ENCODE data around the gene FCHO1.

FCHO1 gene

DNA sequence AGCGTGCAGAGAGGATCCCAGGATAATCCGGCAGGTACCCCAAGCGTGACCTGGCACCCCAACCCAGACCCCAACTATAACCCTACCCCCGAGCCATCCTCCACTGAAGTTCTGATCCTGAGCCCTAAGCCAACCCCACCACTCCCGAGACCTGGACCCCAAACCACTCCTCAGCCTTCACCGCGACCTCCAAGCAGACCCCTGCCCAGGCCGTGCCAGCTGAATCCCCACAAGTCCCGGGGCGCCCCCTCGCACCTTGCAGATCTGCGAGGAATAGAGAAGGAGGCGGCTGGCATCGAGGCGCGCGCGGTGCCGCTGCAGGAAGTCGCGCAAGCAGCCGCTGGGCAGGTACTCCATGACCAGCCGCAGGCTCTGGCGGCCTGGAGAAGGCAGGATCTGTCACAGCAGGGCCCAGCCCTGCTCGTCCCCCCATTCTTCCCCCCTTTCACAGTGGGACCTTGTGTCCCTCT, 80.2 kb downstream of the FCHO1 start:
- H3K4me1 Mint-ChIP-seq, result no peaks in the 10 kb centered on the region
- H3K4me3 Mint-ChIP-seq, result peak overlapping the region; percentile 45 to 88 (median 66)
- H3K27me3 Mint-ChIP-seq (ENCODE audit: low read depth), result peaks cover 31% of the 10 kb centered on the region
- H3K27ac Mint-ChIP-seq, result no peak overlapping the region
- H3K36me3 Mint-ChIP-seq (ENCODE audit: low read depth), result no peaks in the 10 kb centered on the region
- no peaks in the 10 kb centered on the region for H3K9me3 Mint-ChIP-seq
- TF ChIP-seq, protein P1, sequence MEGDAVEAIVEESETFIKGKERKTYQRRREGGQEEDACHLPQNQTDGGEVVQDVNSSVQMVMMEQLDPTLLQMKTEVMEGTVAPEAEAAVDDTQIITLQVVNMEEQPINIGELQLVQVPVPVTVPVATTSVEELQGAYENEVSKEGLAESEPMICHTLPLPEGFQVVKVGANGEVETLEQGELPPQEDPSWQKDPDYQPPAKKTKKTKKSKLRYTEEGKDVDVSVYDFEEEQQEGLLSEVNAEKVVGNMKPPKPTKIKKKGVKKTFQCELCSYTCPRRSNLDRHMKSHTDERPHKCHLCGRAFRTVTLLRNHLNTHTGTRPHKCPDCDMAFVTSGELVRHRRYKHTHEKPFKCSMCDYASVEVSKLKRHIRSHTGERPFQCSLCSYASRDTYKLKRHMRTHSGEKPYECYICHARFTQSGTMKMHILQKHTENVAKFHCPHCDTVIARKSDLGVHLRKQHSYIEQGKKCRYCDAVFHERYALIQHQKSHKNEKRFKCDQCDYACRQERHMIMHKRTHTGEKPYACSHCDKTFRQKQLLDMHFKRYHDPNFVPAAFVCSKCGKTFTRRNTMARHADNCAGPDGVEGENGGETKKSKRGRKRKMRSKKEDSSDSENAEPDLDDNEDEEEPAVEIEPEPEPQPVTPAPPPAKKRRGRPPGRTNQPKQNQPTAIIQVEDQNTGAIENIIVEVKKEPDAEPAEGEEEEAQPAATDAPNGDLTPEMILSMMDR (IDR thresholded peaks at IDR 0.05; ENCODE audit: unreplicated experiment in 3 of 3), result no peak

DNA sequence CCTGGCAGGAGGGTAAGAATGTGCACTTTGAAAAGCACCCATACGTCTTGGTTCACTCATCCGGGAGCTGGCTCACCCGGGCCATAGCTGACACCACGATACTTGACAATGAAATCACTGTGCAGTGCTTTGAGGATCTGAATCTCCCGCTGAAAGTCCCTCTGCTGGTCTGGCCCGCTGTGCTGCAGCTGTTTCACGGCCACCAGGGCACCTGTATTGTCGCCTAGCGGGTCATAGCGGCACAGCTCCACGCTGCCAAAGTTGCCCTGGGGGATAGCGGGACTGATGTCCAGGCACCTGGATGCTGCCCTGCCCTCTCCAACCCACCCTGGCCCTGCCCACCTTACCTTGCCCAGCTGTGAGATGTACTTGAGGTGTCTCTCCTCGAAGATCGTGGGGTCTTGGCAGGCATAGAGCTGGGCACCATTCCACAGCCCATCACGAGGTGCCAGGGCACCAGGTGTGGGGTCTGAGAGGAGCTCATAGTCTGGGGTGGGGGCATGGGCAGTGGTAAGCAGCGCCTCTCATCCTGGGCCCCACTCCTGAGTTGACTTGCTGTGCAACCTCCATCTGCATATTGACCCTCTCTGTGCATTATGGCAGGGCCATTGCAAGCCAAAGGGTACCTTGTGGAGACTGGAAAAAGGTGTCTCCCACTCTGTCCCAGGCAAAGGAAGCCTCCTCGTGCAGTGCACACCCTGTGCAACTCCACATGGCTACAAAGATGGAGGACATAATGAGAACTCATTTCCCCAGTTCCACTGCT, 81.3 kb downstream of the FCHO1 start:
- Mint-ChIP-seq H3K4me1 (no peaks in the 10 kb centered on the region), H3K27me3 (ENCODE audit: low read depth) (peaks cover 36% of the 10 kb centered on the region), H3K4me3 (no peak overlapping the region), H3K9me3 (no peaks in the 10 kb centered on the region), H3K27ac (no peak overlapping the region), H3K36me3 (ENCODE audit: low read depth) (no peaks in the 10 kb centered on the region)
- TF ChIP-seq, protein P1 (IDR thresholded peaks at IDR 0.05; ENCODE audit: unreplicated experiment in 3 of 3), result no peak

DNA sequence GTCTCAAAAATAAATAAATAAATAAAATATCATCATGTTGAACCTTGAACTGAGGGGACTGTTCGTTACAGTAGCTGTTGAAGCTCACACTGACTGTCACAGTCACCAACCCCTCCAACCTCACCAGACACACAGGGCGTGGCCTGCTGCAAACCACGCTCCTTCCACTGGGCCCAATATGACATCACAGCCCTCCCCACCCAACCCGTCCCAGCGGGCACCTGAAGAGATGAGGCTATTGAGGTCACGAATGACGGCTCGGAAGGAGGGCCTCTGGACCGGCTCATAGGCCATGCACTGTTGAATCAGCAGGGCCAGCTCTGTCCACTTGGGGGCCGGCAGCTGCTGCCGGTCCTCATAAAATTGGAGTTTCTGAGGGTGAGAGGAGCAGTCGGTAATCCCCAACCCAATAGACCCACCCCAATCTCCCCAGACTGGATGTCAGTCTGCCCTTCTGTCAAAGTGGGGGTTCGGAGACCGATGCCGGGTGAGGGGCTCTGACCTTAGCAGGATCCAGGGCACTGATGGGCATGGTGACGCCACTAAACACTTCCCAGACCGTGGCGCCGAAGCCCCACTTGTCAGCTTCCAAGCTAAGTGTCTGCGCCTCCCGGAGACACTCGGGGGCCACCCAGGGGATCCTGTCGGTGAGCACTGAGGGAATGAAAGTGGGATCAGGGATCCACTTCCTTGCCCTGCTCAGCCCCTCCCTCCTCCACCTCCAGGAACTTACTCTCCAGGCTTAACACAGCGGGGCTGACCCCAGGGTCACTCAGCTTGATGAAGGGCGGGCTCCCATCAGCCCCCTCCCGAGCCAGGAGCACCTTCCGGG, 83.3 kb downstream of the FCHO1 start:
- TF ChIP-seq, protein P1 (IDR thresholded peaks at IDR 0.05; ENCODE audit: unreplicated experiment in 3 of 3), result peak in 1 of 3 experiments; percentile 5
- Mint-ChIP-seq H3K36me3 (ENCODE audit: low read depth) (no peaks in the 10 kb centered on the region), H3K9me3 (no peaks in the 10 kb centered on the region), H3K4me1 (no peaks in the 10 kb centered on the region), H3K4me3 (no peak overlapping the region), H3K27ac (no peak overlapping the region), H3K27me3 (ENCODE audit: low read depth) (peaks cover 46% of the 10 kb centered on the region)

DNA sequence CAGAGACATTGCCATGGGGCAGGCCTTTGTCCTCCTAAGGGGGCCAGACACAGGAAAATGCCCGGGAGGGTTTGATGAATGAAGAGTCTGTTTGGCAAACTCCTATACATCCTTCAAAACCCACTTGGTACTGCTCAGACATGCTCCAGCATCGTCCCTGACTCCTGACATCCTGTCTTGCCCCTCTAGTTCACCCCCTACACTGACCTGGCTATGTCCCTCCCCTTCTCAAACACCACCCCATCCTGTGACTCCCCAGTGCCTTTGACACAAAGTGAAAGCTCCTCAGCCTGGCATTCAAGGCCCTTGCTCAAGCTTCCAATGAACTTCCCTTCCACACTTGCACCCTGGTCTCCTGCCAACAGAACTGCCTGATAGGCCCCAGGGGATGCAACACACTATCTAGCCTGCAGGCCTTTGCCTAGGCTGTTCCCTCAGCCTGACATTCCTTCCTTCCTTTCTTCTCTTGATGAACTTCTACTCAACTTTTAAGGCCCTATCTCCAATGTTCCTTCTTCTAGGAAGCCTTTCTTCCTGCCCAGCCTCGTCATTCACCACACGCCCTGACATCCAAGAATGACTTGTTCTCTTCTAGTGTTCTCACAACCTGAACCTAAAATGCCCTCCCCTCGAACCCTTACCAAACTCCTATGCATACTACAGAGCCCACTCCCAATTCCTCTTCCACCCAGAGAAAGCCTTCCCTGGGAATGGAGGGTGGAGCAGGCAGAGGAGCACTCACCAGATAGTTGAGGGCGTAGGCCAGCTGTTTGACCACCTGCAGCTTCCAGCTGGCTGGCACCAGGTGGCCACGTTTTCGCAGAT, 84.1 kb downstream of the FCHO1 start:
- Mint-ChIP-seq H3K9me3 (no peaks in the 10 kb centered on the region), H3K27me3 (ENCODE audit: low read depth) (peaks cover 50% of the 10 kb centered on the region), H3K4me3 (no peak overlapping the region), H3K27ac (no peak overlapping the region), H3K4me1 (no peaks in the 10 kb centered on the region), H3K36me3 (ENCODE audit: low read depth) (no peaks in the 10 kb centered on the region)
- TF ChIP-seq, protein P1 (IDR thresholded peaks at IDR 0.05; ENCODE audit: unreplicated experiment in 3 of 3), result no peak

DNA sequence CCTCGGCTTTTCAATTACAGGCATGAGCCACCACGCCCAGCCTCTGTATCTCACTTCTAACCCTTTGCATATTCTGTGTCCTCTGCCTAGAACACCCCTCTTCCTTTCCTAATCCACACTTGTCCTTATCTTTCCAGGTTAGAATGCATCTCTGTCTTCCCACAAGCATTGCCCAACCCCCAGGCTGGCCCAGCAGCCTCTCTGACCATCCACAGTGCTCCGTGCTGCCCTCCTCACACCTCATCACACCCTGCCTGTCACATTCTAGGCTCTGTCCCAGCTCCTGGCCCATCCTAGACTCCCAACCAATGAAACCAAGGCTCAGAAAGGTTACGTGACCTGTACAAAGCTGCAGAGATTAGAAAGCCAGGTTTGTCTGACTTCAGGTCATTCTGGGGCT, 85.3 kb downstream of the FCHO1 start:
- Mint-ChIP-seq H3K4me3 (no peak overlapping the region), H3K36me3 (ENCODE audit: low read depth) (no peaks in the 10 kb centered on the region), H3K9me3 (no peaks in the 10 kb centered on the region), H3K4me1 (no peaks in the 10 kb centered on the region), H3K27ac (no peak overlapping the region), H3K27me3 (ENCODE audit: low read depth) (peaks cover 53% of the 10 kb centered on the region)
- TF ChIP-seq, protein P1 (IDR thresholded peaks at IDR 0.05; ENCODE audit: unreplicated experiment in 3 of 3), result no peak
